Activated T-cell treated with anti-CD3 and anti-CD28 coated beads for 1 hour (primary cell): ENCODE data around the gene AXIN1.
"Not testable (repeated sequence)": the region's sequence is repeated elsewhere in the genome, so short reads cannot be mapped to it uniquely, and the experiment has no call there.

Experiments
- DNase-seq: peaks from one replicate; pipeline ENCODE4 v3.0.0-alpha.2; 2020; ENCODE audit warnings: low read depth

The AXIN1 gene, protein sequence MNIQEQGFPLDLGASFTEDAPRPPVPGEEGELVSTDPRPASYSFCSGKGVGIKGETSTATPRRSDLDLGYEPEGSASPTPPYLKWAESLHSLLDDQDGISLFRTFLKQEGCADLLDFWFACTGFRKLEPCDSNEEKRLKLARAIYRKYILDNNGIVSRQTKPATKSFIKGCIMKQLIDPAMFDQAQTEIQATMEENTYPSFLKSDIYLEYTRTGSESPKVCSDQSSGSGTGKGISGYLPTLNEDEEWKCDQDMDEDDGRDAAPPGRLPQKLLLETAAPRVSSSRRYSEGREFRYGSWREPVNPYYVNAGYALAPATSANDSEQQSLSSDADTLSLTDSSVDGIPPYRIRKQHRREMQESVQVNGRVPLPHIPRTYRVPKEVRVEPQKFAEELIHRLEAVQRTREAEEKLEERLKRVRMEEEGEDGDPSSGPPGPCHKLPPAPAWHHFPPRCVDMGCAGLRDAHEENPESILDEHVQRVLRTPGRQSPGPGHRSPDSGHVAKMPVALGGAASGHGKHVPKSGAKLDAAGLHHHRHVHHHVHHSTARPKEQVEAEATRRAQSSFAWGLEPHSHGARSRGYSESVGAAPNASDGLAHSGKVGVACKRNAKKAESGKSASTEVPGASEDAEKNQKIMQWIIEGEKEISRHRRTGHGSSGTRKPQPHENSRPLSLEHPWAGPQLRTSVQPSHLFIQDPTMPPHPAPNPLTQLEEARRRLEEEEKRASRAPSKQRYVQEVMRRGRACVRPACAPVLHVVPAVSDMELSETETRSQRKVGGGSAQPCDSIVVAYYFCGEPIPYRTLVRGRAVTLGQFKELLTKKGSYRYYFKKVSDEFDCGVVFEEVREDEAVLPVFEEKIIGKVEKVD

DNA sequence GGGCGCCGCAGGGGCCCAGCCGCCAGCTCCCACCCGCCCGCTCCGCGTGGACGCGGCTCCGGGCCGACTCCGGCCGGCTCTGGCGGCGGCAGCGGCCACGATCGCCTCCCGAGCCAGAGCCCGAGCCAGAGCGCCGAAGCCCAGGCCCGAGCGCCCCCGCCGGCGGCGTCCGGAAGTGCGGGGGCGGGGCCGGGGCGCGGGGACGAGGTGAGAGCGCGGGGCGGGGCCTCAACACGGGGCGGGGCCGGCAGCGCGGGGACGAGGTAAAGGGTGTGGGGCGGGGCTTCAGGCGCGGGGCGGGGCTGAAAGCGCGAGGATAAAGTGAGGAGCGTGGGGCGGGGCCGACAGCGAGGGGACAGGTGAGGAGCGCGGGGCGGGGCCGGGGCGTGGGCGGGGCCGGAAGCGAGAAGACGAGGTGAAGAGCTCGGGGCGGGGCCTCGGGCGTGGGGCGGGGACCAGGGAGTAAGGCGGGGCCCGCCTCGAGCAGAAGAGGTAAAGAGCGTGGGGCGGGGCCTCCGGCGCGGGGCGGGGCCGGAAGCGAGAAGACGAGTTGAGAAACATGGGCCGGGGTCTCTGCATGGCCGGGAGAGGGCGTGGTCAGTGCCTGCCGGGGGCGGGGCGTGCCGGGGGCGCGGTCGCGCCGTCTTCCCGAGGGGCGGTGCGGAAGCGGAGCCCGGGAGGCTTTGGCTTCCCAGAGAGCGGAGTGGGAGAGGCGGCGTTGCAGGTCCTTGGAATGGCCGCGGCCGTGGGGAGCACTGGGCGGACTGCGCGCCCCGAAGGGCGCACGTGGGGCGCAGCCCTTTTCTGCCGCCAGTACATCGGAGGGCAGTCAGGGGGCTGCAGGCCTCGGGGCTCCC is at the start of gene AXIN1:
Gene AXIN1 (minus strand): TSS at position 177 of the 857 bp plus-strand sequence. CDS start 5,698 bp downstream, outside the sequence.
- peak; percentile 100 for DNase-seq

GRCh38 chr16:401468-402348 is 49.2 kb upstream of the AXIN1 start, which contains the start of gene DECR2:
Gene DECR2, plus strand, starts transcription at chr16:401885. Its CDS starts 79 bp downstream, at chr16:401964.
- DNase-seq = peak; percentile 100

- DNase-seq = no peak
These were observed 47.6 kb upstream of the AXIN1 start for GRCh38 chr16:400061-400591.

- no peak for DNase-seq
These were observed 47.0 kb upstream of the AXIN1 start for GRCh38 chr16:399340-400019.

- no peak for DNase-seq
These were observed 46.2 kb upstream of the AXIN1 start for GRCh38 chr16:398561-399339.

GRCh38 chr16:397736-398332 is 45.3 kb upstream of the AXIN1 start:
- no peak for DNase-seq

DNA sequence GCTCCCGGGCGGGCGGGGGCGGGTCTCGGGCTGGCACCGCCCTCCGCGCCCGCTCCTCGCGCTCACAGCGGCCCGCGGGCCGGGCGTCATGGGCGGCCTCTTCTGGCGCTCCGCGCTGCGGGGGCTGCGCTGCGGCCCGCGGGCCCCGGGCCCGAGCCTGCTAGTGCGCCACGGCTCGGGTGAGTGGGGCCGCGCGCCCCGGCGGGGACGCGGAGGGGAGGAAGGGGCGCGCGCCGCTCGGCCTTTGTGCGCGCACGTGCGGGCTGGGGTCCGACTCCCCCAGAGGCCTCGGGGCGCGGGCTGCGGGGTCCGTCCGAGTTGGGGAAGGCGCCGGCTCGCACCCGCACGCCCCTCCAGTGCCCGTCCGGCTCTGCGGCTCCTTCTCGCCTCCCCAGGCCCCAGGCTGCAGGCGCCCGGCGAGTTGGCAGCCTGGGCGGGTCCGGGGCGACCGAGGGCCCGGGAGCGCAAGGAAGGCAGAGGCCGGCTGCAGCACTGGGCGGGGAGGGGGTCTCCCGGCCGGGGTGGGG is 44.7 kb upstream of the AXIN1 start, which contains the start of gene NME4:
Gene NME4 (plus strand): TSS at position 65 of the 527 bp plus-strand sequence. CDS start 24 bp downstream, at position 89.
- no peak for DNase-seq

DNA sequence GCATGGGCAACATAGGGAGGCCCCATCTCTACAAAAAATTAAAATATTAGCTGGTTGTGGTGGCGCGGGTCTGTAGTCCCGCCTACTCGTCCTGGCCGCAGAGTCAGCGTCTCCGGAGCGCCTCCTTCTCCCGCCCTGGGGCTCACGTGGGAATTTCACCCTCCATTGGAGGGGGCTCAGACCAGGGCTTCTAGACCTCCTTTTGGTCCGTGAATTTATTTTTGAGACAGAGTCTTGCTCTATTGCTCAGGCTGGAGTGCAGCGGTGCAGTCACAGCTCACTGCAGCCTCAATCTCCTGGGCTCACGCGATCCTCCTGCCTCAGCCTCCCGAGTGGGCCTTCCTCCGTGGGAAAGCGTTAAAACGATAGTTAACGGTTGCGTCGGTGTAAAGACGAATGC is 44.1 kb upstream of the AXIN1 start:
- no peak for DNase-seq

GRCh38 chr16:396199-396598 is 43.7 kb upstream of the AXIN1 start:
- DNase-seq = no peak

DNA sequence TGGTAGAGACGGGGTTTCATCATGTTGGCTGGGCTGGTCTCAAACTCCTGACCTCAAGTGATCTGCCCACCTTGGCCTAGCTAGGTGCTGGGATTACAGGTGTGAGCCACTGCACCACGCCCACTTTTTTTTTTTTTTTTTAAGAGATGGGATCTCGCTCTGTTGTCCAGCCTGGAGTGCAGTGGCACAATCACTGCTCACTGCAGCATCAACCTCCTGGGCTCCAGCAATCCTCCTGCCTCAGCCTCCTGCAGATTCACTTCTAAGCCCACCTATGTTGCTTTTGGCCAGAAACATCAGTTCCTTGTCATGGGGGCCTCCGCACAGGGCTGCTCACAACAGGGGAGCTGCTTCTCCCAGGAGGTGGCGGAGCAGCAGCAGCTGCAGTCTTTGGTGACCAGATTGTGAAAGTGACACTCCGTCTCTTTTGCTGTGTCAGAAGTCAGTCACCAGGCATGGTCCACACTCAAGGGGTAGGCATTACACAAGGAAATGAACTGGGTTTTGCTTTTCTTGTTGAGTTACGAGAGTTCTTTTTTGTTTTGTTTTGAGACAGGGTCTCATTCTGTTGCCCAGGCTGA is 40.0 kb upstream of the AXIN1 start:
- no peak for DNase-seq

- DNase-seq = peak; percentile 60
These were observed 39.4 kb upstream of the AXIN1 start for GRCh38 chr16:391885-392335.

DNA sequence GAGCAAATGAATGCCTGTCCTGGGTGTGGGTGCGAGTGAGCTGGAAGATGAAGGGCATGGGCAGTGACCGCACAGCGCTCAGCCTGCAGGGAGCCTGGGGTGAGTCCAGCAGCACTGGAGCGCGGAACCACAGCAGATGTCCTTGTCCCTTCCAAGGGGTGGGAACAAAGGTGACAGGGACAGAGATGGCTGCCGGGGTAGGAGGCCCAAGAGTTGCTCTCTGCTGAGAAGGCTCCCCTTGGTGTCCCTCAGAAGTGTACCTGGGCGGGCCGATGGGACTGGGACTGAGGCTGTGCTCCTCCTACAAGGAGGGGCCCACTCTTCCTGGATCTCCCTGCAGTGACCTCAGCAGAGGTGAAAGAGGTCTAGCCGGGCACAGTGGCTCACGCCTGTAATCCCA is 36.8 kb upstream of the AXIN1 start:
- no peak for DNase-seq

- not testable (repeated sequence) for DNase-seq
These were observed 35.5 kb upstream of the AXIN1 start for GRCh38 chr16:387761-388666.

DNA sequence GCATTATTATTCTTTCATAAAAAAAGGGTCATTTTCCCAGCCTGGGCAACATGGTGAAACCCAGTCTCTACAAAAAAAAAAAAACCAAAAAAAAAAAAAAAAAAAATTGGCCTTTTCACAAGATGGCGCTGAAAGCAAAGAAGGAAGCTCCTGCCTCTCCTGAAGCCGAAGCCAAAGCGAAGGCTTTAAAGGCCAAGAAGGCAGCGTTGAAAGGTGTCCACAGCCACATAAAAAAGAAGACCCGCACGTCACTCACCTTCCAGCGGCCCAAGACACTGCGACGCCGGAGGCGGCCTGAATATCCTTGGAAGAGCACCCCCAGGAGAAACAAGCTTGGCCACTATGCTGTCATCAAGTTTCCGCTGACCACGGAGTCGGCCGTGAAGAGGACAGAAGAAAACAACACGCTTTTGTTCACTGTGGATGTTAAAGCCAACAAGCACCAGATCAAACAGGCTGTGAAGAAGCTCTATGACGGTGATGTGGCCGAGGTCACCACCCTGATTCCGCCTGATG is 34.2 kb upstream of the AXIN1 start:
- no peak for DNase-seq

DNA sequence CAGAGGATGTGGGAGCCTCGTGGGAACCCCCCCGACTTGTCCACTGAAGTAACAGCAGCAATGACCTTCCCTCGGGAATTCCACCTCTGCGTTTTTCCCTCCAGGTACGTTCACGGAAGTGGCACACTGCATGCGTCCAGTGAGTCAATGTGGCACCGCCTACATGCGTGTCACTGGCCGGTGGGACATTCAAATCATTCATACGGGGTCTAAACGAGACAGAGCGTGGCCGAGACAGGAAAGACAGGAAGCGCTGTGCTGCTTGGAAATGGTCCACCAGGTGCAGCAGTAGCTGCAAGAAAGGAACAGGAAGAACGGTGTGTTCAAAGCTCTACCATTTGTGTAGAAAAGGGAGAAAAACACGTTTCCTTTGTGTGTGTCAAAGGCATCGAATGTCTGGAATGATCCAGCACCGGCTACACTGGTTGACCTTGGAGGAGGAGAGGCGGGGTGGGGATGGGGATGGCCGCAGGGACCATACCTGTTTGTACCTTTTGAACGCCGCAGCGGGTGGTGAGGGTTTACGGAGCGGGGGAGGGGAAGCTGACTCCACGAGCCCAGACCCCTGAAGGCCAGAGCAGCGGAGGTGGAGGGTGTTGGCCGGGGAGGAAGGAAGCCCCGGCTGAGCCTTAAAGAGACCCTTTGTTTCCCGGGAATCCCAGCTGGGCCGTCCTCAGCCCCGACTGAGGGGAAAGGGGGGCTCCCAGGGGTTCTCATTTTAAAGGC is 31.0 kb upstream of the AXIN1 start:
- no peak for DNase-seq
